Lung (tissue), 12 donors: ENCODE measurements around the gene RIPPLY3. TPM values are rescaled to one million over a fixed set of nuclear protein-coding genes. Genes with fewer than 3 reads are reported as not detected.

Experiments used
- ATAC-seq: fragments of 200-7000 bp; cut with Tn5 transposase; one replicate; pipeline ENCODE4 v1.9.1; 2020; ENCODE audit warnings: moderate number of reproducible peaks; ENCODE audit not compliant: insufficient read depth, low FRiP score
- DNase-seq, 3 donors: peaks; one replicate each; pipeline ENCODE4 v3.0.0-alpha.2; 2013 to 2017
- H3K27ac ChIP-seq, 2 donors: one replicate each; pipeline ENCODE4 v1.5.1; 2013; ENCODE audit warnings: mild to moderate bottlenecking in 2 of 2, moderate library complexity in 2 of 2, control low read depth in 1 of 2, inconsistent platforms in 1 of 2, low read depth in 1 of 2, low read length in 1 of 2
- H3K27me3 ChIP-seq, 3 donors: one replicate each; pipeline ENCODE4 v1.5.1; 2013; ENCODE audit warnings: low read length in 2 of 3; ENCODE audit not compliant: control insufficient read depth in 3 of 3, insufficient read depth in 3 of 3
- H3K36me3 ChIP-seq, 4 donors: one replicate each; pipeline ENCODE4 v1.5.1; 2013; ENCODE audit warnings: low read length in 4 of 4, mild to moderate bottlenecking in 1 of 4, moderate library complexity in 1 of 4; ENCODE audit not compliant: control insufficient read depth in 4 of 4, insufficient read depth in 4 of 4
- H3K4me1 ChIP-seq, 5 donors: one replicate each; pipeline ENCODE4 v1.5.1; 2013; ENCODE audit warnings: low read length in 5 of 5, mild to moderate bottlenecking in 2 of 5, moderate library complexity in 1 of 5; ENCODE audit not compliant: control insufficient read depth in 5 of 5, insufficient read depth in 5 of 5
- H3K4me3 ChIP-seq: one replicate; pipeline ENCODE4 v1.5.1; 2013; ENCODE audit warnings: mild to moderate bottlenecking, control low read depth, moderate library complexity
- H3K9ac ChIP-seq, 2 donors: one replicate each; pipeline ENCODE4 v1.5.1; 2013; ENCODE audit warnings: low read length in 2 of 2, control low read depth in 1 of 2; ENCODE audit not compliant: insufficient read depth in 1 of 2
- H3K9me3 ChIP-seq, 4 donors: one replicate each; pipeline ENCODE4 v1.5.1; 2013; ENCODE audit warnings: low read length in 3 of 4, mild to moderate bottlenecking in 1 of 4, moderate library complexity in 1 of 4; ENCODE audit not compliant: control insufficient read depth in 4 of 4, insufficient read depth in 3 of 4
- WGBS, 2 donors: extraction: QIAGEN DNeasy Blood & Tissue Kit; methylation state at CpG; one replicate each; pipeline ENCODE4 v1.1.7; 2013; 5-methylcytosine and 5-hydroxymethylcytosine counted together
- polyA plus RNA-seq, 2 donors: library from polyadenylated mRNA; stranded (reverse); fragments of 200-250 nt; gene quantifications; one replicate each; pipeline ENCODE4 v1.2.1, GENCODE V29; 2013
- total RNA-seq, 2 donors: library from RNA; depleted of rRNA in 1 of 2; stranded (reverse); fragments of >200 nt in 1 of 2; gene quantifications; one replicate each; pipeline ENCODE4 v1.2.1, GENCODE V29; 2014 to 2021
- TF ChIP-seq, protein P1 (sequence below): IDR thresholded peaks from 2 replicates; pipeline ENCODE4 v1.5.1; 2012; ENCODE audit warnings: mild to moderate bottlenecking; ENCODE audit errors: control extremely low read depth, extremely low read depth
- donor health status: control.
- donor health status: control.
- donor health status: Bipolar disorder and iron deficiency.
- donor health status: healthy.
- donor health status: DM: yes; HTN: yes; CAD: no.

The RIPPLY3 gene
- total and polyA plus RNA-seq, 4 donors, result 0.18 to 2.1 (median 0.57) TPM

DNA sequence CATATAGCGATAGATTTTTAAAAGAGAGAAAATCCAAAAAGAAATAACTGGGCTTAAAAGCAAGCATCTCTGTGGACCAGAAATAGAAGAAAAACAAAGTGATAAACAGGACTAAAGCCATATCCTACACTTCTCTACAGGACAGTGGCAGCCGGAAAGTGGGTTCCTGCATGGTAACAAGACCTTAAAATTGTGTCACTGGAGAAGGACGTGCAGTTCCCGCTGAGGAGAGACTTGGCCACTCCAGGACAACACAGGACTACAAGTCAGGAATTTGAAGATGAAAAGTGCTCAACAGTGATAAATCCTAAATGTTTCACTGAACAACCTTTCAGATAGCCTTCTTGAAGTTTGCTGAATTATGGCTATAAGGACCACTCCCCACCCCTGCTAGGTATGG, 38.1 kb upstream of the RIPPLY3 start:
- WGBS, 2 donors, result 77 to 93% methylated on average over 4 of the region's 4 CpGs
- H3K27me3 ChIP-seq, result no peaks in the 10 kb centered on the region
- TF ChIP-seq, protein P1, sequence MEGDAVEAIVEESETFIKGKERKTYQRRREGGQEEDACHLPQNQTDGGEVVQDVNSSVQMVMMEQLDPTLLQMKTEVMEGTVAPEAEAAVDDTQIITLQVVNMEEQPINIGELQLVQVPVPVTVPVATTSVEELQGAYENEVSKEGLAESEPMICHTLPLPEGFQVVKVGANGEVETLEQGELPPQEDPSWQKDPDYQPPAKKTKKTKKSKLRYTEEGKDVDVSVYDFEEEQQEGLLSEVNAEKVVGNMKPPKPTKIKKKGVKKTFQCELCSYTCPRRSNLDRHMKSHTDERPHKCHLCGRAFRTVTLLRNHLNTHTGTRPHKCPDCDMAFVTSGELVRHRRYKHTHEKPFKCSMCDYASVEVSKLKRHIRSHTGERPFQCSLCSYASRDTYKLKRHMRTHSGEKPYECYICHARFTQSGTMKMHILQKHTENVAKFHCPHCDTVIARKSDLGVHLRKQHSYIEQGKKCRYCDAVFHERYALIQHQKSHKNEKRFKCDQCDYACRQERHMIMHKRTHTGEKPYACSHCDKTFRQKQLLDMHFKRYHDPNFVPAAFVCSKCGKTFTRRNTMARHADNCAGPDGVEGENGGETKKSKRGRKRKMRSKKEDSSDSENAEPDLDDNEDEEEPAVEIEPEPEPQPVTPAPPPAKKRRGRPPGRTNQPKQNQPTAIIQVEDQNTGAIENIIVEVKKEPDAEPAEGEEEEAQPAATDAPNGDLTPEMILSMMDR, result no peak
- ATAC-seq, result no peak
- no peaks in the 10 kb centered on the region for H3K9me3 ChIP-seq
- peaks cover 0 to 10% (median 3%) of the 10 kb centered on the region in 5 donors for H3K4me1 ChIP-seq
- H3K27ac ChIP-seq, result no peak overlapping the region
- H3K4me3 ChIP-seq, result no peak overlapping the region
- H3K36me3 ChIP-seq, result no peaks in the 10 kb centered on the region
- no peak for DNase-seq
- H3K9ac ChIP-seq, result no peak overlapping the region

DNA sequence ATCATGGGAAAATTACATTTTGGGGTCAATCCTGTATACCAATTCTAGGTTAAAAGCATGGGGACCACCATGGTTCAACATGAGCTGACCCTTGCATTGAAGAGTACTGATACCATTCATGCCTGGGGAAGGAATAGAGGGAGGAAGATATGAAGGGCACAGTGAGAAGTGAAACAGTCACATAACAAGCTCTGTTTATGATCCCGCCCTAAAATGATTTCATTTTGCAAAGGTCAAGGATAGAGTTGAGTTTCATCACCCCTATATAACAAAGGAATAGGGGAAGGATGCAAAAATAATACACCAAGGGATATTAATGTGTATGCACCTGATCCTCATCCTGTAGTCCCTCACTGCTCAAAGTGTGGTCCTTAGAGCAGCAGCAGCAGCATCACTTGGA, 37.5 kb upstream of the RIPPLY3 start:
- no peaks in the 10 kb centered on the region for H3K27me3 ChIP-seq
- DNase-seq (no peak), ATAC-seq (no peak)
- 86 to 96% methylated on average over 1 of the region's 1 CpG for WGBS, 2 donors
- H3K27ac ChIP-seq, result no peak overlapping the region
- H3K4me3 ChIP-seq, result no peak overlapping the region
- TF ChIP-seq, protein P1, result no peak
- peaks cover 0 to 10% (median 2%) of the 10 kb centered on the region in 5 donors for H3K4me1 ChIP-seq
- H3K9me3 ChIP-seq, result no peaks in the 10 kb centered on the region
- H3K36me3 ChIP-seq, result no peaks in the 10 kb centered on the region
- no peak overlapping the region for H3K9ac ChIP-seq

DNA sequence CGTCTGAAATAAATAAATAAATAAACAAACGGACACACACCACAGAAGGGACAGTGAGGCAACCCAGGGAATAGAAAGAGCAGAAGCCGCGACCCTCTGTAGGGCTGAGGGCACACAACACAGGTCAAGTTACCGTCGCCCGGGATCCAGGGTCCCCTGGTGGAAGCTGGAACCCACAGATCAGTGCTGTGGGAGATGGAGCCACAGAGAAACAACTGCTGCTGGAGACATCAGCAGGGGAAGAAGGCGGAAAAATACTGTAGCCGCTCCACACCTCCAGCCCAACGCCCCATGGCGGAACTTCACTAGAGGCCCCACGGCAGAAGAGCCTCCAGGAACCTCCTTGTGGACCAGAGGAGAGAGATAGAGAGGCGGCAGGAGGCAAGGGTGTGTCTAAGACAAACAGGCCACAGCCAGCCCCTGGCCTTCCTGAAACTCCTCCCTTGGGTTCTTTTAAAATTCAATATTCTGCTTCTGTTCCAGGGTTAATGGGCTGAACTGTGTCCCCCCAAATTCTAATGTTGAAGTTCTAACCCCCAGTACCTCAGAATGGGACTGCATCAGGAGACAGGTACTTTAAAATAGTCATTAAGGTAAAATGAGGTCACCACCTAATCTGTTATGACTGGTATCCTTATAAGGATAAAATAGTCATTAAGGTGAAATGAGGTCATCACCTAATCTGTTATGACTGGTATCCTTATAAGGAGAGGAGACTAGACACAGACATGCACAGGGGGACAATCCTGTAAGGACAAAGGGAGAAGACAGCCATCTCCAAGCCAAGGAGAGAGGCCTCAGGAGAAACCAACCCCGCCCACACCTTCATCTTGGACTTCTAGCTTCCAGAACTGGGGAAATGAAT, 32.3 kb upstream of the RIPPLY3 start:
- 89 to 94% methylated on average over 14 of the region's 14 CpGs for WGBS, 2 donors
- ATAC-seq, result no peak
- TF ChIP-seq, protein P1, result no peak
- Histone ChIP-seq H3K4me3 (no peak overlapping the region), H3K4me1 (peaks cover 0 to 5% (median 0%) of the 10 kb centered on the region in 5 donors), H3K27me3 (no peaks in the 10 kb centered on the region), H3K9me3 (no peaks in the 10 kb centered on the region), H3K36me3 (no peaks in the 10 kb centered on the region), H3K27ac (no peak overlapping the region), H3K9ac (no peak overlapping the region)
- DNase-seq, result no peak

DNA sequence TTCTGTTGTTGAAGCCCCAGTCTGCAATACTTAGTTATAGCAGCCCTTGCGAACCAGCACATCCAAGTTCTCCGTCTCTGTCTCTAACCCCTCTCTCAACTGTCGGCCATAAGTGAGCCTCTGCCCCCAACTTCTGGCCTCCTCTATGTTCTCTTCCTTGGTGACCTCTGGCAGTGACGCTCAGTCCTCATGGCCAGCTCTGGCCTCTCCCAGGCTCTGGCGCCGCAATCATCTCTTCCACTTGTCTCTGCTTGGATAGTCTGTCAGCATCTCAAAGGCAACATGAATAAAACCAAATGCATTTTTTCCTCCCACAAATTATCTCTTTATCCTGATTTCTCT, 31.7 kb upstream of the RIPPLY3 start:
- no peak for DNase-seq
- no peaks in the 10 kb centered on the region for H3K27me3 ChIP-seq
- H3K36me3 ChIP-seq, result no peaks in the 10 kb centered on the region
- no peaks in the 10 kb centered on the region for H3K9me3 ChIP-seq
- H3K4me3 ChIP-seq, result no peak overlapping the region
- no peak overlapping the region for H3K9ac ChIP-seq
- H3K4me1 ChIP-seq, result peaks cover 0 to 5% (median 0%) of the 10 kb centered on the region in 5 donors
- TF ChIP-seq, protein P1, result no peak
- WGBS, 2 donors, result 87 to 95% methylated on average over 6 of the region's 6 CpGs
- no peak for ATAC-seq
- no peak overlapping the region for H3K27ac ChIP-seq
